Left lung (tissue), 10 donors: ENCODE measurements around the gene PDGFRB. TPM values are rescaled to one million over a fixed set of nuclear protein-coding genes. Genes with fewer than 3 reads are reported as not detected.

Experiments
- ATAC-seq: fragments of 200-7000 bp; cut with Tn5 transposase; one replicate; pipeline ENCODE4 v1.9.1; 2020; ENCODE audit warnings: moderate library complexity
- DNase-seq, 4 donors: peaks; one replicate each; pipeline ENCODE4 v3.0.0-alpha.2; 2013 to 2020
- H3K27ac ChIP-seq, 2 donors: fragments of 200-600 bp; sonication (generic) in 1 of 2; one replicate each; pipeline versions ENCODE4 v1.5.0 to v1.8.0; 2020 to 2021
- H3K27me3 ChIP-seq, 2 donors: fragments of 200-600 bp; sonication (generic) in 1 of 2; one replicate each; pipeline versions ENCODE4 v1.5.0 to v1.8.0; 2020 to 2021
- H3K36me3 ChIP-seq, 2 donors: fragments of 200-600 bp; sonication (generic) in 1 of 2; one replicate each; pipeline versions ENCODE4 v1.5.0 to v1.8.0; 2020 to 2021
- H3K4me1 ChIP-seq, 2 donors: fragments of 200-600 bp; one replicate each; pipeline ENCODE4 v1.8.0; 2021
- H3K4me3 ChIP-seq, 2 donors: fragments of 200-600 bp; sonication (generic) in 1 of 2; one replicate each; pipeline versions ENCODE4 v1.5.0 to v1.8.0; 2020 to 2021; ENCODE audit warnings: mild to moderate bottlenecking in 1 of 2
- H3K9me3 ChIP-seq, 2 donors: fragments of 200-600 bp; sonication (generic) in 1 of 2; one replicate each; pipeline versions ENCODE4 v1.5.0 to v1.8.0; 2020 to 2021
- CTCF ChIP-seq, 2 donors: fragments of 200-600 bp; sonication (generic) in 1 of 2; IDR thresholded peaks; one replicate each; pipeline versions ENCODE4 v1.5.0 to v1.8.0; 2021; ENCODE audit warnings: antibody characterized with exemption in 2 of 2
- intact Hi-C, 2 donors: fragments of 100-400 bp; cut with DNase I; formaldehyde crosslinking; loops; one replicate each; pipeline versions ENCODE4 v1.11.2 to v1.14.2; 2022
- polyA plus RNA-seq, 6 donors: library from polyadenylated mRNA; unstranded; fragments of 120-200 nt; gene quantifications; one replicate each; pipeline ENCODE4 v1.2.1, GENCODE V29; 2013; ENCODE audit not compliant: insufficient read length in 6 of 6
- total RNA-seq, 2 donors: library from RNA; stranded (reverse); fragmentation: NEBNext Ultra II Directional; extraction: Animal tissue kit (Norgen Biotek cat#: 25700); gene quantifications; one replicate each; pipeline ENCODE4 v1.2.1, GENCODE V29; 2021
- donor health status: DM: no; HTN: yes; CAD: no.
- donor health status: DM: no; HTN: no; CAD: no.

PDGFRB gene
- total and polyA plus RNA-seq, 8 donors: 129 to 227 (median 214) TPM

- no peaks in the 10 kb centered on the region for H3K36me3 ChIP-seq
- no peak overlapping the region for H3K4me3 ChIP-seq
- H3K4me1 ChIP-seq: peaks cover 5 to 28% of the 10 kb centered on the region in 2 donors
- intact Hi-C loops: no loop called here
- H3K27me3 ChIP-seq: no peaks in the 10 kb centered on the region
- ATAC-seq (no peak), DNase-seq (no peak)
- no peak for TF ChIP-seq CTCF (IDR thresholded peaks at IDR 0.05)
- no peak overlapping the region for H3K27ac ChIP-seq
- no peaks in the 10 kb centered on the region for H3K9me3 ChIP-seq
Measured at GRCh38 chr5:150109921-150110320, 45.7 kb downstream of the PDGFRB start.

GRCh38 chr5:150108711-150109514 lies 46.7 kb downstream of the PDGFRB start:
- H3K4me3 ChIP-seq: no peak overlapping the region
- ATAC-seq (no peak), DNase-seq (no peak)
- H3K4me1 ChIP-seq: peaks cover 5 to 28% of the 10 kb centered on the region in 2 donors
- no peaks in the 10 kb centered on the region for H3K36me3 ChIP-seq
- H3K9me3 ChIP-seq: no peaks in the 10 kb centered on the region
- no peak overlapping the region for H3K27ac ChIP-seq
- H3K27me3 ChIP-seq: no peaks in the 10 kb centered on the region
- no peak for TF ChIP-seq CTCF (IDR thresholded peaks at IDR 0.05)
- intact Hi-C loops: no loop called here

- Histone ChIP-seq H3K9me3 (no peaks in the 10 kb centered on the region), H3K4me3 (no peak overlapping the region), H3K36me3 (no peaks in the 10 kb centered on the region), H3K4me1 (peaks cover 2 to 29% of the 10 kb centered on the region in 2 donors), H3K27me3 (no peaks in the 10 kb centered on the region), H3K27ac (peak overlapping the region in 1 of 2 donors; percentile 19)
- intact Hi-C loops: no loop called here
- TF ChIP-seq CTCF (IDR thresholded peaks at IDR 0.05): no peak
- ATAC-seq (no peak), DNase-seq (no peak)
Measured at GRCh38 chr5:150107909-150108447, 47.7 kb downstream of the PDGFRB start.

GRCh38 chr5:150106674-150107426 lies 48.8 kb downstream of the PDGFRB start:
- H3K4me3 ChIP-seq: no peak overlapping the region
- ATAC-seq (peak; percentile 10), DNase-seq (peak in 1 of 4 donors; percentile 18)
- H3K9me3 ChIP-seq: no peaks in the 10 kb centered on the region
- peaks cover 0 to 33% of the 10 kb centered on the region in 2 donors for H3K4me1 ChIP-seq
- no peak for TF ChIP-seq CTCF (IDR thresholded peaks at IDR 0.05)
- intact Hi-C loops: no loop called here
- H3K36me3 ChIP-seq: no peaks in the 10 kb centered on the region
- H3K27me3 ChIP-seq: no peaks in the 10 kb centered on the region
- H3K27ac ChIP-seq: no peak overlapping the region
